ENCODE measurements around the gene ELOVL6.
"Not testable (repeated sequence)": the region's sequence is repeated elsewhere in the genome, so short reads cannot be mapped to it uniquely, and the experiment has no call there.

ELOVL6 gene

GRCh38 chr4:110084154-110084553 is 114.3 kb downstream of the ELOVL6 start:
- no peak overlapping the region for H3K4me3 ChIP-seq (ENCODE audit: low read length)
- no peak for DNase-seq (ENCODE audit: low read depth)
- no peak for TF ChIP-seq CTCF (conservative IDR thresholded peaks at IDR 0.05; ENCODE audit: low read depth, low read length)

GRCh38 chr4:110078148-110078547 is 120.3 kb downstream of the ELOVL6 start:
- DNase-seq (ENCODE audit: low read depth); H3K4me3 ChIP-seq (ENCODE audit: low read length): not testable (repeated sequence)

GRCh38 chr4:110076828-110077227 is 121.6 kb downstream of the ELOVL6 start:
- H3K4me3 ChIP-seq (ENCODE audit: low read length); DNase-seq (ENCODE audit: low read depth): not testable (repeated sequence)

GRCh38 chr4:110075891-110076290 is 122.5 kb downstream of the ELOVL6 start:
- no peak for DNase-seq (ENCODE audit: low read depth)
- no peak for TF ChIP-seq CTCF (conservative IDR thresholded peaks at IDR 0.05; ENCODE audit: low read depth, low read length)
- H3K4me3 ChIP-seq (ENCODE audit: low read length): no peak overlapping the region

GRCh38 chr4:110075083-110075738 is 123.2 kb downstream of the ELOVL6 start:
- no peak for TF ChIP-seq CTCF (conservative IDR thresholded peaks at IDR 0.05; ENCODE audit: low read depth, low read length)
- DNase-seq (ENCODE audit: low read depth): no peak
- H3K4me3 ChIP-seq (ENCODE audit: low read length): no peak overlapping the region

GRCh38 chr4:110074570-110074969 is 123.8 kb downstream of the ELOVL6 start:
- TF ChIP-seq CTCF (conservative IDR thresholded peaks at IDR 0.05; ENCODE audit: low read depth, low read length): no peak
- DNase-seq (ENCODE audit: low read depth): no peak
- no peak overlapping the region for H3K4me3 ChIP-seq (ENCODE audit: low read length)

- DNase-seq (ENCODE audit: low read depth): no peak
- TF ChIP-seq CTCF (conservative IDR thresholded peaks at IDR 0.05; ENCODE audit: low read depth, low read length): no peak
- H3K4me3 ChIP-seq (ENCODE audit: low read length): no peak overlapping the region
Observed at GRCh38 chr4:110073053-110073845, 125.2 kb downstream of the ELOVL6 start.

- no peak for DNase-seq (ENCODE audit: low read depth)
- H3K4me3 ChIP-seq (ENCODE audit: low read length): no peak overlapping the region
- TF ChIP-seq CTCF (conservative IDR thresholded peaks at IDR 0.05; ENCODE audit: low read depth, low read length): no peak
Observed at GRCh38 chr4:110071466-110071865, 126.9 kb downstream of the ELOVL6 start.

Measured in retinal pigment epithelial cell (primary cell).